Right renal pelvis (tissue), 4 donors: ENCODE results near the gene SGCD. TPM values are rescaled to one million over a fixed set of nuclear protein-coding genes. Genes with fewer than 3 reads are reported as not detected.
A peak's percentile ranks its signal among the peaks of the same experiment; 100 is the strongest.

Experiments used
- DNase-seq, 4 donors: peaks; one replicate each; pipeline ENCODE4 v3.0.0-alpha.2; 2013; ENCODE audit warnings: low read depth in 4 of 4, low spot score in 3 of 4, missing footprints in 1 of 4
- polyA plus RNA-seq, 4 donors: library from polyadenylated mRNA; unstranded; fragments of 120-200 nt; gene quantifications; one replicate each; pipeline ENCODE4 v1.2.1, GENCODE V29; 2013; ENCODE audit not compliant: insufficient read length in 4 of 4

Gene SGCD
- polyA plus RNA-seq, 4 donors, result 4.8 to 6.4 (median 5.8) TPM

GRCh38 chr5:156498226-156498980, 171.4 kb downstream of the SGCD start:
- DNase-seq, result no peak

- no peak for DNase-seq
Observed at GRCh38 chr5:156500755-156501154, 173.8 kb downstream of the SGCD start.

- no peak for DNase-seq
Observed at GRCh38 chr5:156505101-156505500, 178.1 kb downstream of the SGCD start.

GRCh38 chr5:156513123-156513815, 186.3 kb downstream of the SGCD start:
- DNase-seq, result no peak

- DNase-seq, result no peak
Observed at GRCh38 chr5:156515121-156515520, 188.2 kb downstream of the SGCD start.

GRCh38 chr5:156515803-156516360, 188.9 kb downstream of the SGCD start:
- no peak for DNase-seq

- DNase-seq, result no peak
Observed at GRCh38 chr5:156522651-156523529, 195.9 kb downstream of the SGCD start.

- DNase-seq, result no peak
Observed at GRCh38 chr5:156523607-156524006, 196.6 kb downstream of the SGCD start.

GRCh38 chr5:156526081-156526925, 199.3 kb downstream of the SGCD start:
- DNase-seq, result peak in 1 of 4 donors; percentile 20

- DNase-seq, result no peak
Observed at GRCh38 chr5:156527611-156528010, 200.6 kb downstream of the SGCD start.

GRCh38 chr5:156528673-156529072, 201.7 kb downstream of the SGCD start:
- DNase-seq, result no peak

- DNase-seq, result no peak
Observed at GRCh38 chr5:156529892-156530291, 202.9 kb downstream of the SGCD start.

- no peak for DNase-seq
Observed at GRCh38 chr5:156531199-156531598, 204.2 kb downstream of the SGCD start.

GRCh38 chr5:156532921-156533320, 206.0 kb downstream of the SGCD start:
- DNase-seq, result no peak

- no peak for DNase-seq
Observed at GRCh38 chr5:156534085-156534484, 207.1 kb downstream of the SGCD start.

GRCh38 chr5:156534906-156535485, 208.0 kb downstream of the SGCD start:
- peak in 1 of 4 donors; percentile 22 for DNase-seq

- no peak for DNase-seq
Observed at GRCh38 chr5:156540491-156540890, 213.5 kb downstream of the SGCD start.

GRCh38 chr5:156541582-156541981, 214.6 kb downstream of the SGCD start:
- no peak for DNase-seq

GRCh38 chr5:156543348-156544145, 216.6 kb downstream of the SGCD start:
- no peak for DNase-seq
